HG03439 (cell line): ENCODE results near the gene CENPT.
"Not testable (repeated sequence)": the region's sequence is repeated elsewhere in the genome, so short reads cannot be mapped to it uniquely, and the experiment has no call there.

ENCODE experiments used
- ATAC-seq: cut with Tn5 transposase; IDR thresholded peaks from one replicate; pipeline ENCODE4 v1.9.1; 2021; ENCODE audit warnings: mild to moderate bottlenecking, moderate library complexity; ENCODE audit not compliant: unreplicated experiment

CENPT gene

DNA sequence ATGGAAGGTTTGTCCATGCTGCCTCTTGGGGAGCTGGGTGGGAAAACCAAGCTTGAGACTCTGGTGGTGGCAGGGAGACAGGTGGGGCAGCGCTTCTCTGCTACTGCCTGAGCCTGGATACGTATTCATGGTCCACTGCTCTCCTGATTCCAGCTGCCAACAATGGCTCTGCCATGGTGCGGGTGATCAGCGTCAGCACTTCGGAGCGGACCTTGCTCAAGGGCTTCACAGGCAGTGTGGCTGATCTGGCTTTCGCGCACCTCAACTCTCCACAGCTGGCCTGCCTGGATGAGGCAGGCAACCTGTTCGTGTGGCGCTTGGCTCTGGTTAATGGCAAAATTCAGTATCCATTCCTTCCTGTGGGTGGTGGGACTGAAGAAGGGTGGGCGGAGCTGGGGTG is 29.6 kb upstream of the CENPT start:
- no peak for ATAC-seq

DNA sequence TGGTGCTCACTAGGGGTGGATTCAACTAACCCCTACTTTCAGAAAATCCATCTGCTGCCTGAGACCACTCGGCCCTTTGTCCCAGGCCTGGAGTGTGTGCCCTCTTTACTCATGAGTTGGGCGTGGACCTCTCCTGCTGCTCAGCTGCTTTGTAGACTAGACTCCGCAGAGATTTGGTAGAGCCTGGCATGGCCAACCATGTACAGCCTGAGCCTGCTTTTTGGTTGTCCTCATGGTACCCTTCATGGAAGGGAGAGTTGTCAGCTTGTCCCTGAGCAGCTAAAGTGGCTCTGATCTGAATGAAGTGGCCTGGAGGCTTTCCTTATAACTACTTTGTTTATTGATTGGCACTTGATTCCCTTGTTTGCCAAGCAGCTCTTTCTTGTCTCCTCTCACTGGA is 26.9 kb upstream of the CENPT start:
- ATAC-seq, result no peak

DNA sequence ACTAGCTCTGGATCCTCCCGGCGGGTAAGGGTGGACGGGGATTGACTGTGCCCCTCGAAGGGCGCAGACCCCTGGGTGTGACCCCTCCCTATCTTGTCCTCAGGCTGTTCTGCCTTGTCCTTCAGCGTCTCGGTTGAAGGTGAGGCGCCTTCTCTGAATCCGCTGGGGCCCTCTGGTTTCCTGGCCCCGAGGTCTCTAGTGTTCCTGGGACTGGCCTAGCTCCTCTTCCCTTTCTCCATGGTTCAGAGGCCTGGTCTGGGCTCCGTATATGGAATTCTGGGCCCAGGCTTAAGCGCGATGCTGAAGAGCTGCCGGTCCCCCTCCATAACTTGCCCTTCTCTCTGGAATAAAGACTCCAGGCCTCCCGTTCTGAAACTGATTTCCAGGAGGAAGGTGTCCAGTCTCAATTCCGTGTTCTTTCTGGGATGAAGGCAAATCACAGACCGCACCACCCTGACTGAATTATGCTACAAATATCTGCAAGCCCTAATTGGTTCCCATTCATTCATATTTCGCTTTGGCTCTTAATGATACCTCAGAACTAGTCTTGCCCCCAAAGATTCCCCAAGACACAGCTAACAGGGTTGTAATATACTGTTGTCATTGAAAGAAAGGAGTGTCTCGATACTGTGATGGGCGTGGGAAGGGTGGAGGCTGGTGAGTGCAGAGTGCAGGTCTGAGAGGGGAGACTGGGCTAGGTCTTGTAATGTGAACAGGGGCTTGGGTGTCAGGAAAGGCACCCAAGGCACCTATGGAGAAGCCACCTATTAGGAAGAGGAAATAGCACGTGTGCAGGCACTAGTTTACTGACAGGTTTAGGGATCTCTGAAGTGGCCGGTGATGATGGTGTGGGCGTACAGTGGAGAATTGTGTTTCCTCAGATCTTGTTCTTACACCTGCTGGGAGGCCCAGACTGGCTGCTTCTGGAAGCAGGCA is 26.2 kb upstream of the CENPT start:
- ATAC-seq, result peak; percentile 21

DNA sequence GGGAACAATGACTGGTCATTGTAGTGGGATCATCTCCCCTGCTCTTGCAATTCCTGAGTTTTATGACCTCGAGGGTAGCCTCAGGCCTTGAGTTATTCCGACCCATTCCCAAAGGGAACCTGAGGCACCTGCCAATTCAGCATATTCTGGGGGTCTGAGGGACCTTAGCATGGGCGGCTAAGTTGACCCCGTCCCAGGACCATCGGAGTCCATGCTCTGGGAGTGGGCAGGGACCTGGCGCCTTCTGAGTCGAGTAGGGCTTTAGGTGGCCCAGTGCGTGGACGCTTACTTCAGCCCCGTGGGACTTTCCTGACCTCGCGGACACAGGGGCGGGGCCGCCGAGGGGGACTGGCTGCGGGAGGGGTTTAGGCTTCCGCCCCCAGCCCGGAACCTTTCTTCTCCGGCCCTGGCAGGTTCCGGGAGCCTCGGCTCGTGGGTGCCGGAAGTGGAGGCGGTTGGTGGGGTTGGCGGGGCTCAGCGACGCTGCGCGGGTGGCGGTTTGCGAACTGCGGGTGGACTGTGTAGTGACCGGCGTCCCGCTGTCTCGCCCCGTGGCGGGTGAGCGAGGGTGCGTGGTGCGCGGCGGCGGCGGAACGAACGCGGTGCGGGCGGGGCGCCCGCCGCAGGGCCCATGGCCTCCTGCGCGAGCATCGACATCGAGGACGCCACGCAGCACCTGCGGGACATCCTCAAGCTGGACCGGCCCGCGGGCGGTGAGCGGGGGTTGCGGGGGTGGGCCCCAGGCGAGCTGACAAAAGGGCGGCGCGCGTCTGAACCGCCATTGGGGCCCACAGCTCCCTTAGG is 25.3 kb upstream of the CENPT start, which contains the start of gene EDC4:
Gene EDC4, plus strand, starts transcription at position 422 of the 804 bp plus-strand sequence. Its CDS starts 210 bp downstream, at position 632.
- peak; percentile 68 for ATAC-seq

DNA sequence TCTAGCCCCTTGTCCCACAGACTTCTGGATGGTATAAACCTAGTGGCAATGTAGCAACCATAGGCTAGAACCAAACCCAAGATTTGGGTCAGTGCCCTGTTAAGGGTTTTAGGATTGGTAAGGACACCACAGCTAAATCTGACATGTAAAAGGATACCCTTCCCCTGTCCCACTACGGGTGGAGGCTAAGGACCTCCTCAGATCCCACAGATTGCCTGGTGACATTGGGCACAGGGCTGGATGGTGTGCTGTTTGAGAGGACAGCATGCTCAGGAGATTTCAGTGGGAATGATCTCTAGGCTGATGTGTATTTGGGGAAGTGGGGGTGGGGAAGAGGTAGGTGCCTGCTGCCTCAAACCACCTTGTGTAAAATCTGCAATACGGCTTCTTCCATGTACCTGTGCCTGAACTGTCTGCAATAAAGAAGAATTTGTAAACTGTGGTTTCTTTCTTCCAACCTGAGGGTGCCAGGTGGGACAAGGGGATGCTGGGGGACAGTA is 24.7 kb upstream of the CENPT start:
- ATAC-seq, result no peak

DNA sequence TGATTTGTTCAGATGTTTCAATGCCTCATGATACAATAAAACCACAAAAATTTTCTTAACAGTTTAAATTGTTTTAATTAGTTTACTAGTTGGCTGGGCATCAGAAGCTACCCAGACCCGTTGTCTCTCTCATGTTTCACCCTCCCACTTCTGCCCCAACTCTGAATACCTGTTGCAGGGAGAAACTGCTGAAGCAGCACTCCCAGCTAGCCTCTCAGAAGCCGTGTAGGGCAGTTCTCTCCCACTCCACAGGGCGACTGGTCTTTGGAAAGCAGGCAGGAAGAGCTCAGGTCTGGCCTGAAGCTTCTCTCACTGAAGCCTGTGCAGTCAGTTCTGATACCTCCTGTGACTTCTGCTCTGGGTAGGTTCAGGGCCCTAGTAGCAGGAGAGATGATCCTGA is 23.8 kb upstream of the CENPT start:
- ATAC-seq, result no peak

DNA sequence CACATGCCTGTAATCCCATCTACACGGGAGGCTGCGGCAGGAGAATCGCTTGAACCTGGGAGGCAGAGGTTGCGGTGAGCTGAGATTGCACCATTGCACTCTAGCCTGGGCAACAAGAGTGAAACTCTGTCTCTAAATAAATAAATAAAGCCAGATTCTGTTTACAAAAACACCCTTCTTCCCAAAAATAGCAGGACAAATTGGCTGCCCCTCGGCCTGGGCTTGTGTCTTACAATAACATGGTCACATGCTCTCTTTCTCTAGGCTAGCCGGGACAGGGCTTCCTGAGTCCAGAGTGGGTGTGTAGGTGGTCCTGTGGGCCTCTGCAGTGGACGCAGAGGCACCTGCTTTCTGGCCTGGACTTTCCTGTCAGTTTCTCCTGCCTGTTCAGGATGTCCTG is 22.2 kb upstream of the CENPT start:
- no peak for ATAC-seq

DNA sequence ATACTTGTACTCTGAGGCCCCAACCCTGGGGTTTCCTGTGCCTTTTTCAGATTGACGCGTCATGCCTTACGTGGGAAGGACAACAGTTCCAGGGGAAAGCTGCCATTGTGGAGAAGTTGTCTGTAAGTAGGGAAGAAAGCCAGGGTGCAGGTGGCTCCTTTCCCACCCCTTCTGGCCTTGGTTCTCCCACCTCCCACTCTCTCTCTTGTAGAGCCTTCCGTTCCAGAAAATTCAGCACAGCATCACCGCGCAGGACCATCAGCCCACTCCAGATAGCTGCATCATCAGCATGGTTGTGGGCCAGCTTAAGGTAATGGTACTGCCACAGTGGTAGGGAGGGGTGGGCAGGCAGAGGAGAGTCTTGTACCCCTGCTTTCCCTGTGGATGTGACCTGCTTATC is 20.8 kb upstream of the CENPT start:
- ATAC-seq, result no peak

DNA sequence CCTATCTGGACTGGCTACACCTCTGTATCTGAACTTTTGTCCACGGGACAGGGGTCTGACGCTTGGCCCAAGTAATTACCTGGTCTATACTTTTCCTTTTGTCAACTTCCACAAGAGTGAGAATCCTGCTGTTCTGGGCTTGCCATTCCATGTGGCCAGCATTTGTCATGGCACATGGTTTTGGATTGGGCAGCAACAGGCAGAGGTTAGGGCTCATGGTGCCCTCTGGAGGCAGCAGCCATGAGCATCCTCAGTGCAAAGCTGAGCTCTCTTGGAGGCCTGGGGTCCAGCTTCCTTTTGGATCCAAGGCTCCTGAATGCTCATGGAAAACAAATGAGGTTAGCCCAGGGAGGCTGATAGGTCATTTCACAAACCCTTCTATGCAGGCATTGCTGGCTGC is 17.8 kb upstream of the CENPT start:
- no peak for ATAC-seq

DNA sequence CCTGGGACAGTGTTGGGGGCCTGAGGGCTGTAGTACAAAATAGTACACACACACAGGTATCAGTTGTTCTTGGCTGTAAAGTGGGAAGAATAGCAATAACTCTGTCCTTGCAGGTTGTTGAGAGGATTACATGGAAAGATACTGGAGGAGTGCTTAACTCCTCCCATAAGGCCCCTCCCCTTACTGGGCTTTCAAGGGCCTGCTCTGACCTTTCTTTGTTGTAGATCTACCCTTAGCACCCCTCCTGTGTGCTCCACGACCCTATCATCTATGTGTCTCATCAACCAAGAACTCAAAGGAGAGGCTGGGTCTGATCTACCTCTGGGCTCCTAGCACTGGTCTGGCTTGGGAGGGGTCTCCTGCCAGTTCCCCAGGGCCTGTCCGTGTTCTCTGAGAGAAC is 17.1 kb upstream of the CENPT start:
- ATAC-seq, result no peak

DNA sequence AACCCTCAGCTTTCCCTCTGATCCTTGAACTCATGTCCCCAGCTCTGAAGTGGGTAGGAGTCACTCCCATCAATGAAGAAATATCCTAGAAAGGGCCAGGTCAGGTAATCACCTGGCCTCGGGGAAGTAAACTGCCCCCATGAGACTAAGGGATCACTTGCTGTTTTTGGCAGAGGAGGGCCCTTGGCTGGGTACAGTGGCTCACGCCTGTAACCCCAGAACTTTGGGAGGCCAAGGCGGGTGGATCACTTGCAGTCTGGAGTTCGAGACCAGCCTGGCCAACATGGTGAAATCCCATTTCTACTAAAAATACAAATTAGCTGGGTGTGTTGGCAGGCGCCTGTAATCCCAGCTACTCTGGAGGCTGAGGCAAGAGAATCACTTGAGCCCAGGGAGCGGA is 16.6 kb upstream of the CENPT start:
- not testable (repeated sequence) for ATAC-seq

DNA sequence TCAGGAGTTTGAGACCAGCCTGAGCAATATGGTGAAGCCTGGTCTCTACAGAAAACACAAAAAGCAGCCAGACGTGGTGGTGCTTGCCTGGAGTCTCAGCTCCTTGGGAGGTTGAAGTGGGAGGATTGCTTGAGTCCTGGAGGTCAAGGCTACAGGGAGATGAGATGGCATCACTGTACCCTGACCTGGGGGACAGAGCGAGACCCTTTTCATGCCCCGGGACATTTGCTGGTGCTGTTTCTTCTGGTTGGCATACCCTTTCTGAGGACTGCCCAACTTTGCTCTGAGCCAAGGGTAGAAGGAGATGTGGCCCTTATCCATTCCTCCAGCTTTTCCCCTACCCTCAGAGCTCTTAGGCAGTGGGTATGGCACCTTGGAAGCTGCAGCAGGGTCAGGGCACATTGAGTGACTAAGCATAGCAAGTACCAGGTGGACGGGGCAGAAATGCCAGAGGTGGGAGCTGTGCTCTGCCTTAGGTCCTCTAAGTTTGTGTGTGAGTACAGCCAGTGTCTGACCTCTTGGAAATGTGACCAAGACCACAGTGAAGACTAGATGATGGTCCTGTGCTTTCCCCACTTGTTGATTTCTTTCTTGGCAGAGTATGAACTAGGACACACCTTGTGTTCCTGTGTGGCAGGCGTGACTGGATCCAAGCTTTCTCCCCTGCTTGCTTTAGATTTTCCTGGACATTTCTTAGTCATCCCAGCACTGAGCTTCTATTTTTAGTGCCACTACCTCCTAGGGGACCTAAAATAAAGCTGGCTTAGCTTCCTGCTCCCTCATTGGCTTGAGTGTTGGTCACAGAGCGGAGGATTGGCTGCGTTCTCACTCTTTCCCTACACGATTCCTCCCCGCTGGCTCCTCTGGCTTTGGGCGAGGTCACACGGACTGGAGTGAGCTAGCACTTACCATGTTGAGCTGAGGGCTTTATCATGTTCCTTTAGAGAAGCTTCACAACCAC is 15.4 kb upstream of the CENPT start:
- ATAC-seq, result no peak

DNA sequence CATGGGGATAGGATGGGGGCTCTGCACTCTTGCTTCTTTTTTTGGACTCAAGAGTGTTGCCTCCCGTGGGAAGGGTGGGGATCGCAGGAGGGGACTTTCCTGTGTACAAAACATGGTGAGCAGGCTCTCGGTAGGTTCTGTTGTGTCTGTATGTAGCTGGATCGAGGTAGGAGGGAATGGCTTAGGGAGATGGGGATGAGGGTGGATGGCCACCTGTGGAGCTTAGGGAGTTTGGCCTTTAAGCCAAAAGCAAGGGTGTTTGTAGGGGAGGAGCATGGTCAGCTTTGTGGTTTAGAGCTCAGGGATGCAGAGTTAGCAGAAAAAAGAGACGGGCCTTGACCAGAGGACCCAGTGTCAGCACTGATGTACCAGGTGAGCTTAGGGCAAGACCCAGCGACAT is 14.4 kb upstream of the CENPT start:
- no peak for ATAC-seq

DNA sequence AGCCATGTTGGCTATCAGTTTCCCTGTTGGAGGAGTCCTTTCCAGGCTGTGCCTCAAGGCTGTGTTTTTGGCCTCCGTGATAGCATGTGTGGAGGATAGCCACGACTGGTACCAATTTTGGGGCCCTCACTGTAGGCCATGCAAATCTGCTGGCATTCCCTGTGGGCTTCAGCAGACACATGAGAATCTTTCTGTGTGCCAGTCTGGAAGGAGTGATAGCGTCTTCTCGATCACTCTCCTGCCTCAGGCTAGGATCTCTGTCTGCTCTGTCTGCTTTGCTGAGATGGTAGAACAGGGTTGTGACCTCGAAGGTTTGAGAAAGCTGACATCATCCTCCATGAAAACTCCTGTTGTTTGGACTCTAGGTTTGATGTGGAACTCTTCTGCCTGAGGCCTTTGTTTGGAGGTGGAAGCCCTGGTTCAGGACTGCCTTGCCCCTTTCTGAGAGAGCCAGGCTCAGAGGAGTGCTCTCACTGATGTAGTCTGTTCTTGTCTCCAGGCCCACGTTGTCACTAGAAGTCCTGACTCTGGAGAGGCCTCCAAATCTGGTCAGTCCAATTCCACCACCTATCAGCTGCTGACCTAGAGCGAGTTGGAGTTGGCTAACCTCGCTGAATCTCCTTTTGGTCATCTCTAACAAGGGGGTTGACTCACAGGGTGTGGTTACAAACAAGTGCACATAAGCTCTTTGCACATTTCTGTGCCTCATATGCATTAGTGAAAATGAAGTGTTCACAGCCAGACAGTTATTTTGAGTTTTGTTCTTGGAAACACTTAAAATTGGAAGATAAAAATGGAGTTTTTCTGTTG is 13.3 kb upstream of the CENPT start:
- no peak for ATAC-seq

DNA sequence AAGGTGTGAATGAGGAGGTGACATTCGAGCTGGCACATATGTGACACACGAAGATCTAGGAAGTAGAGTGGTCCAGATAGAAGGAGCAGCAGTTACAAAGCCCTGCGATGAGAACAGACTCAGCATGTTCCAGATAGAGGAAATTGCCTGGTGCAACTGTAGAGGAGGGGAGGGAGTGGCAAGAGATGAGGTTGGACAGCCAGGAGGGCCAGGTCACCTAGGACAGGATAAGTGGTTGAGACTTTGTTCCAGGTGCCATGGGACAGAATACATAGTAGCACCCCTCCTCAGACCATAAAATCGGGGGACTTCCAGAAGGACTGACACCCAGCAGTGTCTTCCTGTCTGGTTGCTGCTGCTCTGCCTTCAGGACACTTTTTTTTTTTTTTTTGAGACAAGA is 11.0 kb upstream of the CENPT start:
- no peak for ATAC-seq

DNA sequence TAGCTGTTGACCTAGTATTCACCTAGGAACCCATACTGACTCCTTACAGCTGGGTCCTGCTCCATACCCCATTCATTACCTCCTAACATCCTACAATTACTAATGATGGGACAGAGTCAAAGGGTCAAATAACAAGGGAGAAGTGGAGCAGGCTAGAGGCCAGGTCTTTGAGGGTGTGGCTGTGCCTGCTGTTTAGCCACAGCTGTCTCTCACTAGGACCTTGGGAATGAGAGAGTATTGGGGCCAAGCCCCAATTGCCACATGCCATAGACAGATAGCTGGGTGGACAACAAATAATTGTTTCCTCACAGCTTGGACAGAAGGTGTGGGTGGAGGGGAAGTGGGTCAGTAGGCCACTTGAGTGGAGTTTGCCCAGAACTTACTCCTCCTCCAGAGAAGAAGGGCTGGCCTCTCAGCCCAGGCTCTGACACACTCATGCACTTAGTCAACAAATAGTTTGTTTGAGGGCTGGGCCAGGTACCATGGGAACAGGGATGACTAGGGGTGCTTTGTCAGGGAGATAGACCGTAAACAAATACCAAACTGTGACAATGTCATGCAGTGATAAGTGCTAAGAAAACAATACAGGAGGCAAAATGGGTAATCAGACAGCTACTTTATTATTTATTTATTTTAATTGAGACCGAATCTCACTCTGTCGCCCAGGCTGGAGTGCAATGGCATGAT is 10.2 kb upstream of the CENPT start:
- no peak for ATAC-seq

DNA sequence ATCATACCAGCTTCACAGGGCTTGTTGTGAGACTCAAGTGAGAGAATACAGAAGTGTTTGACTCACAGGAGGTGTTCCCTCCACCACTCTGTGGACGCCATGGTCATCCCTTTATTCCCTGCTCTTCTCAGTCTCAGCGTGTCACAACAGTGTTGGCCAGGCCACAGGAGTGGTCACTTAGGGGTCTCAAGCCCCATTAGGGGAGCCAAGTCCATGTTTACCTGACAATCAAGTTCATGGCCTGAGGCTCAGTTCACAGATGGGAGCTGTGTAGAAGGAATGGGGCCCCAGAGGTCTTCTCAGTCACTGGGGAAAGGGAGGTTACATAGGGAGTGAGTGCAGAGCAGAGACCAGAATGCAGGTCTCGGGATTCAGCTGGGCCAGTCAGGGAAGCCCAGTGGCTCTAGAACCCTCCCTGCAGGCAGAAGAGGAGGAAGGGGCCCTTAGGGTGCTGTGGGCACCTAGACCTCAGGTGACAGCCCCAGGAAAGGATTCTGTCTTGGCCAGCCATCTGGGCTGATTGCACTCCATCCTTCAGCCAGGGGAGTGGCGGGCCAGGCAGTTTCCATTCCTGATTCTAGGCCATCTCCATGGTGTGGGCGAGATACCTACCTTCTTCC is 9.5 kb upstream of the CENPT start:
- ATAC-seq, result no peak

DNA sequence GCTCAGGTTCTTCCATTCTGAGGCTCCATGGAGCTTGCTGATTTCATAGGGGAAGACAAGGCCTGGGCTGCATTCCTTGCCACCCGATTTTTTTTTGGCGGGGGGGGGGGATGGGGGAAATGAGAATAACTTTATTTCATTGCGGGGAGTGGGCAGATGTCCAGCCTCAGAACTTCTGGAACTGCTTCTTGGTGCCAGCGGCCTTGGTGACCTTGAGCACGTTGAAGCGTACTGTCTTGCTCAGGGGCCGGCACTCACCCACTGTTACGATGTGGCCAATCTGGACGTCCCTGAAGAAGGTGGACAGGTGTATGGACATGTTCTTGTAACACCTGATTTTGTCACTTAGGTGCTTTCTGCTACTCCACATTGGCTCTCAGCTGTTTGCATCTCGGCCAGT is 8.3 kb upstream of the CENPT start:
- no peak for ATAC-seq

DNA sequence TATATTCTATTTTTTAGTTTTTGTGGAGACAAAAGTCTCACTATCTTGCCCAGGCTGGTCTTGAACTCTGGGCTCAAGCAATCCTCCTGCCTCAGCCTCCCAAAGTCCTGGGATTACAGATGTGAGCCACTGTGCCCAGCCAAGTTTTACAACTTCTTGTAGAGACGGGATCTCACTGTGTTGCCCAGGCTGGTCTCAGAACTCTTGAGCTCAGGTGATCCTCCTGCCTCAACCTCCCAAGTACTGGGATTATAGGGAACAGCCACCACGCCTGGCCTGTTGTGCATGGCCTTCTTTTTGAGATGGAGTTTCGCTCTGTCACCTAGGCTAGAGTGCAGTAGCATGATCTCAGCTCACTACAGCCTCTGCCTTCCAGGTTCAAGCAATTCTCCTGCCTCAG is 6.2 kb upstream of the CENPT start:
- ATAC-seq, result no peak
